ENCODE results near the gene JAZF1. TPM values are rescaled to one million over a fixed set of nuclear protein-coding genes. Genes with fewer than 3 reads are reported as not detected.

JAZF1 gene
- total RNA-seq, 2 experiments from 2014 or later: 3.3 to 4.0 TPM

GRCh38 chr7:27911920-27912319, 268.7 kb downstream of the JAZF1 start:
- ATAC-seq (no peak), DNase-seq (no peak)
- H3K36me3 Mint-ChIP-seq (ENCODE audit: low read depth): no peaks in the 10 kb centered on the region
- H3K9me3 Mint-ChIP-seq: no peaks in the 10 kb centered on the region
- no peak for TF ChIP-seq CTCF (IDR thresholded peaks at IDR 0.05)
- ChIA-PET POLR2A (no interaction called here), CTCF (interaction anchor here (1.8 kb wide), 1 partner anchor 9 kb away, joined by 4 read pairs; no protein-coding TSS in a partner anchor)
- intact Hi-C loops (cut with micrococcal nuclease): no loop called here
- H3K27ac Mint-ChIP-seq: no peak overlapping the region
- no peaks in the 10 kb centered on the region for H3K27me3 Mint-ChIP-seq
- no peak overlapping the region for H3K4me3 Mint-ChIP-seq
- no peaks in the 10 kb centered on the region for H3K4me1 Mint-ChIP-seq (ENCODE audit: low read depth)

- intact Hi-C loops (cut with micrococcal nuclease): no loop called here
- H3K4me1 Mint-ChIP-seq (ENCODE audit: low read depth): no peaks in the 10 kb centered on the region
These were observed 270.3 kb downstream of the JAZF1 start for GRCh38 chr7:27910326-27910725.

GRCh38 chr7:27908534-27909165, 271.9 kb downstream of the JAZF1 start:
- no peaks in the 10 kb centered on the region for H3K4me1 Mint-ChIP-seq (ENCODE audit: low read depth)

More at GRCh38 chr7:27910326-27910725, 270.3 kb downstream of the JAZF1 start:
- DNase-seq: no peak
- no peak for TF ChIP-seq CTCF (IDR thresholded peaks at IDR 0.05)
- Mint-ChIP-seq H3K4me3 (no peak overlapping the region), H3K36me3 (ENCODE audit: low read depth) (no peaks in the 10 kb centered on the region), H3K27me3 (no peaks in the 10 kb centered on the region), H3K9me3 (no peaks in the 10 kb centered on the region), H3K27ac (no peak overlapping the region)
- no peak for ATAC-seq
- ChIA-PET CTCF (interaction anchor here (0.9 to 1.8 kb wide), 2 partner anchors 11 to 168 kb away, joined by 3 to 4 read pairs; no protein-coding TSS in a partner anchor), POLR2A (no interaction called here)

GRCh38 chr7:27906385-27907091, 274.1 kb downstream of the JAZF1 start:
- no peaks in the 10 kb centered on the region for H3K9me3 Mint-ChIP-seq
- H3K36me3 Mint-ChIP-seq (ENCODE audit: low read depth): no peaks in the 10 kb centered on the region
- TF ChIP-seq CTCF (IDR thresholded peaks at IDR 0.05): no peak
- ATAC-seq: no peak
- no peak for DNase-seq
- H3K4me3 Mint-ChIP-seq: no peak overlapping the region
- intact Hi-C loops (cut with micrococcal nuclease): no loop called here
- H3K27ac Mint-ChIP-seq: no peak overlapping the region
- no peaks in the 10 kb centered on the region for H3K27me3 Mint-ChIP-seq
- H3K4me1 Mint-ChIP-seq (ENCODE audit: low read depth): peaks cover 3% of the 10 kb centered on the region
- CTCF ChIA-PET: interaction anchor here (0.8 to 1.5 kb wide), 4 partner anchors 8 to 18 kb away, joined by 3 to 6 read pairs (median 4); no protein-coding TSS in a partner anchor
- POLR2A ChIA-PET: no interaction called here

More at GRCh38 chr7:27908534-27909165, 271.9 kb downstream of the JAZF1 start:
- DNase-seq (no peak), ATAC-seq (no peak)
- no peaks in the 10 kb centered on the region for H3K36me3 Mint-ChIP-seq (ENCODE audit: low read depth)
- no peaks in the 10 kb centered on the region for H3K9me3 Mint-ChIP-seq
- no peak for TF ChIP-seq CTCF (IDR thresholded peaks at IDR 0.05)
- H3K27me3 Mint-ChIP-seq: no peaks in the 10 kb centered on the region
- intact Hi-C loops (cut with micrococcal nuclease): no loop called here
- POLR2A ChIA-PET: interaction anchor here (1.5 kb wide), 1 partner anchor 275 kb away, joined by 3 read pairs; no protein-coding TSS in a partner anchor
- CTCF ChIA-PET: no interaction called here
- H3K27ac Mint-ChIP-seq: no peak overlapping the region
- no peak overlapping the region for H3K4me3 Mint-ChIP-seq

- Mint-ChIP-seq H3K36me3 (ENCODE audit: low read depth) (no peaks in the 10 kb centered on the region), H3K4me3 (no peak overlapping the region), H3K9me3 (no peaks in the 10 kb centered on the region), H3K27me3 (no peaks in the 10 kb centered on the region), H3K4me1 (ENCODE audit: low read depth) (peaks cover 9% of the 10 kb centered on the region), H3K27ac (no peak overlapping the region)
- TF ChIP-seq CTCF (IDR thresholded peaks at IDR 0.05): no peak
- ATAC-seq: no peak
- ChIA-PET POLR2A (no interaction called here), CTCF (interaction anchor here (1.1 to 1.5 kb wide), 3 partner anchors 10 to 19 kb away, joined by 3 to 6 read pairs (median 4); no protein-coding TSS in a partner anchor)
- intact Hi-C loops (cut with micrococcal nuclease): no loop called here
- no peak for DNase-seq
These were observed 274.6 kb downstream of the JAZF1 start for GRCh38 chr7:27905951-27906350.

Measured in activated CD8-positive, alpha-beta T cell treated with anti-CD3 and anti-CD28 coated beads for 36 hours (primary cell).